ENCODE data around the gene UVRAG.

UVRAG gene

GRCh38 chr11:75925785-75926164 is 110.8 kb downstream of the UVRAG start:
- H3K4me3 ChIP-seq (replicated peaks; ENCODE audit: insufficient read depth, low read length) = no peak overlapping the region
- TF ChIP-seq REST (IDR thresholded peaks at IDR 0.05; ENCODE audit: insufficient replicate concordance, low read depth) = no peak
- no peak for TF ChIP-seq SPI1 (IDR thresholded peaks at IDR 0.05; ENCODE audit: borderline replicate concordance, low read depth)
- TF ChIP-seq GABPA (IDR thresholded peaks at IDR 0.05; ENCODE audit: low read depth) = no peak
- TF ChIP-seq POLR2AphosphoS5 (IDR thresholded peaks at IDR 0.05; ENCODE audit: low read depth) = no peak
- no peak for TF ChIP-seq CTCF (IDR thresholded peaks at IDR 0.05; ENCODE audit: insufficient read depth, low read length)
- DNase-seq (ENCODE audit: low read depth in 1 of 2, low spot score in 1 of 2) = no peak
- H3K27ac ChIP-seq (replicated peaks) = no peak overlapping the region
- H3K27me3 ChIP-seq (ENCODE audit: insufficient read depth, poor library complexity, severe bottlenecking) = no peaks in the 10 kb centered on the region

- no peaks in the 10 kb centered on the region for H3K27me3 ChIP-seq (ENCODE audit: insufficient read depth, poor library complexity, severe bottlenecking)
- no peak for DNase-seq (ENCODE audit: low read depth in 1 of 2, low spot score in 1 of 2)
- no peak overlapping the region for H3K27ac ChIP-seq (replicated peaks)
- TF ChIP-seq SPI1 (IDR thresholded peaks at IDR 0.05; ENCODE audit: borderline replicate concordance, low read depth) (no peak), REST (IDR thresholded peaks at IDR 0.05; ENCODE audit: insufficient replicate concordance, low read depth) (no peak), CTCF (IDR thresholded peaks at IDR 0.05; ENCODE audit: insufficient read depth, low read length) (no peak), GABPA (IDR thresholded peaks at IDR 0.05; ENCODE audit: low read depth) (no peak), POLR2AphosphoS5 (IDR thresholded peaks at IDR 0.05; ENCODE audit: low read depth) (no peak)
- H3K4me3 ChIP-seq (replicated peaks; ENCODE audit: insufficient read depth, low read length) = no peak overlapping the region
Measured at GRCh38 chr11:75929706-75930105, 114.7 kb downstream of the UVRAG start.

- no peak for DNase-seq (ENCODE audit: low read depth in 1 of 2, low spot score in 1 of 2)
Measured at GRCh38 chr11:75930534-75930933, 115.5 kb downstream of the UVRAG start.

More at GRCh38 chr11:75930534-75930933, 115.5 kb downstream of the UVRAG start:
- H3K27ac ChIP-seq (replicated peaks) = no peak overlapping the region
- TF ChIP-seq CTCF (IDR thresholded peaks at IDR 0.05; ENCODE audit: insufficient read depth, low read length) = no peak
- TF ChIP-seq GABPA (IDR thresholded peaks at IDR 0.05; ENCODE audit: low read depth) = no peak
- no peak for TF ChIP-seq POLR2AphosphoS5 (IDR thresholded peaks at IDR 0.05; ENCODE audit: low read depth)
- no peak for TF ChIP-seq SPI1 (IDR thresholded peaks at IDR 0.05; ENCODE audit: borderline replicate concordance, low read depth)
- TF ChIP-seq REST (IDR thresholded peaks at IDR 0.05; ENCODE audit: insufficient replicate concordance, low read depth) = no peak
- no peak overlapping the region for H3K4me3 ChIP-seq (replicated peaks; ENCODE audit: insufficient read depth, low read length)
- H3K27me3 ChIP-seq (ENCODE audit: insufficient read depth, poor library complexity, severe bottlenecking) = no peaks in the 10 kb centered on the region

Data from HL-60 (cell line).